HepG2 (cell line): Measurements from ENCODE around the gene LCAT. TPM values are rescaled to one million over a fixed set of nuclear protein-coding genes. Genes with fewer than 3 reads are reported as not detected.

Experiments used
- ATAC-seq: fragments of 200-7000 bp; cut with Tn5 transposase; 3 replicates; pipeline ENCODE4 v1.9.1; 2020; ENCODE audit warnings: mild to moderate bottlenecking, moderate library complexity
- BruUV-seq: library from RNA; stranded (reverse); fragments of 400-500 nt; replicated peaks from 2 replicates; lab custom pipeline; 2021; lab: Mats Ljungman, UMichigan
- CTCF ChIA-PET: fragments of 300-600 bp; formaldehyde crosslinking; extraction: SDS; loops from one replicate; lab custom pipeline; 2021; ENCODE audit warnings: low total read pairs, inconsistent platforms, low intra/inter-chr PET ratio; lab: Yijun Ruan, JAX
- POLR2A ChIA-PET: fragments of 350-600 bp; sonication (Branson Sonifier 250); formaldehyde crosslinking; loops from one replicate; lab custom pipeline; 2020; ENCODE audit warnings: antibody characterized with exemption, inconsistent platforms; lab: Yijun Ruan, JAX
- DNase-seq: peaks from one replicate; pipeline ENCODE4 v3.0.0-alpha.2; 2015; ENCODE audit warnings: low spot score
- FAIRE-seq: peaks from 3 replicates; lab custom pipeline; 2011; peaks lifted over from hg19 to GRCh38; lab: Jason Lieb, UNC
- H2AFZ ChIP-seq: one replicate; pipeline ENCODE4 v1.6.1; 2011; ENCODE audit warnings: low read length, inconsistent platforms
- H3K27ac ChIP-seq: fragments of 300-600 bp; 3 replicates; pipeline ENCODE4 v1.8.0; 2011; ENCODE audit warnings: mixed run types, mild to moderate bottlenecking, mixed read lengths, low read length, inconsistent platforms; ENCODE audit not compliant: insufficient read depth; ENCODE audit errors: extremely low read length
- H3K27me3 ChIP-seq, 2 experiments: fragments of 200-600 bp in 1 of 2; 2 replicates in 1 of 2; 3 replicates in 1 of 2; pipeline versions ENCODE4 v1.6.0 to v1.8.0; 2011; ENCODE audit warnings: low read length in 2 of 2, mild to moderate bottlenecking in 2 of 2, moderate library complexity in 2 of 2, inconsistent platforms in 1 of 2; ENCODE audit not compliant: insufficient read depth in 2 of 2, control insufficient read depth in 1 of 2
- H3K36me3 ChIP-seq, 2 experiments: fragments of 200-600 bp in 1 of 2; replicated peaks in 1 of 2; 2 replicates in 1 of 2; 3 replicates in 1 of 2; pipeline versions ENCODE4 v1.5.1 to v1.8.0; 2011; ENCODE audit warnings: low read length in 2 of 2, inconsistent platforms in 1 of 2; ENCODE audit not compliant: insufficient read depth in 2 of 2, control insufficient read depth in 1 of 2
- H3K4me1 ChIP-seq: 2 replicates; pipeline ENCODE4 v1.5.1; 2012; ENCODE audit warnings: low read length, inconsistent platforms; ENCODE audit not compliant: insufficient read depth
- H3K4me2 ChIP-seq: 2 replicates; pipeline ENCODE4 v1.6.0; 2011; ENCODE audit warnings: low read depth, low read length, inconsistent platforms
- H3K4me3 ChIP-seq, 3 experiments: fragments of 200-600 bp in 1 of 3; sonication (generic), shearing (Covaris generic) in 1 of 3; replicated peaks in 1 of 3; 2 replicates each; pipeline ENCODE4 v1.5.1; 2011 to 2016; ENCODE audit warnings: low read length in 3 of 3, inconsistent platforms in 2 of 3, low read depth in 2 of 3, mild to moderate bottlenecking in 2 of 3, control low read depth in 1 of 3, mixed read lengths in 1 of 3; ENCODE audit not compliant: insufficient read depth in 1 of 3
- H3K79me2 ChIP-seq: one replicate; pipeline ENCODE4 v1.6.1; 2011; ENCODE audit warnings: low read length, inconsistent platforms; ENCODE audit not compliant: insufficient read depth
- H3K9ac ChIP-seq: 2 replicates; pipeline ENCODE4 v1.6.0; 2011; ENCODE audit warnings: mild to moderate bottlenecking, low read depth, low read length, inconsistent platforms; ENCODE audit not compliant: insufficient read depth
- H3K9me3 ChIP-seq: 2 replicates; pipeline ENCODE4 v1.5.1; 2012; ENCODE audit warnings: mild to moderate bottlenecking, low read length
- H4K20me1 ChIP-seq: 2 replicates; pipeline ENCODE4 v1.6.0; 2011; ENCODE audit warnings: inconsistent platforms, mild to moderate bottlenecking, low read length, moderate library complexity; ENCODE audit not compliant: insufficient read depth
- CAMTA2 ChIP-seq: sonication (generic); formaldehyde crosslinking; IDR thresholded peaks from 2 replicates; pipeline ENCODE4 v1.4.0; 2020; ENCODE audit warnings: mild to moderate bottlenecking, missing genetic modification reagents, borderline replicate concordance
- CREB3 ChIP-seq: sonication (generic); formaldehyde crosslinking; IDR thresholded peaks from 2 replicates; pipeline ENCODE4 v1.5.0; 2020; ENCODE audit warnings: missing genetic modification reagents
- HINFP ChIP-seq: sonication (generic); formaldehyde crosslinking; IDR thresholded peaks from 2 replicates; pipeline ENCODE4 v1.4.0; 2020; ENCODE audit warnings: low read depth, mild to moderate bottlenecking, missing genetic modification reagents
- HOXA7 ChIP-seq: sonication (generic); formaldehyde crosslinking; IDR thresholded peaks from 2 replicates; pipeline ENCODE4 v1.8.1; 2022; ENCODE audit warnings: mild to moderate bottlenecking, missing genetic modification reagents, moderate library complexity
- MYC ChIP-seq: sonication (generic); formaldehyde crosslinking; IDR thresholded peaks from 2 replicates; pipeline ENCODE4 v1.9.0; 2021; ENCODE audit warnings: missing genetic modification reagents, borderline replicate concordance
- NRL ChIP-seq: sonication (generic); formaldehyde crosslinking; IDR thresholded peaks from 2 replicates; pipeline ENCODE4 v1.5.0; 2020; ENCODE audit warnings: missing genetic modification reagents, mild to moderate bottlenecking, moderate library complexity, borderline replicate concordance
- PITX1 ChIP-seq: sonication (generic); formaldehyde crosslinking; IDR thresholded peaks from 2 replicates; pipeline ENCODE4 v1.5.1; 2020; ENCODE audit warnings: mild to moderate bottlenecking, missing genetic modification reagents
- RARG ChIP-seq: sonication (generic); formaldehyde crosslinking; IDR thresholded peaks from 2 replicates; pipeline ENCODE4 v1.4.0; 2020; ENCODE audit warnings: low read depth, mild to moderate bottlenecking, missing genetic modification reagents
- SP140L ChIP-seq: sonication (generic); formaldehyde crosslinking; IDR thresholded peaks from 2 replicates; pipeline ENCODE4 v1.4.0; 2020; ENCODE audit warnings: missing genetic modification reagents, borderline replicate concordance
- ZFP37 ChIP-seq: sonication (generic); formaldehyde crosslinking; IDR thresholded peaks from 2 replicates; pipeline ENCODE4 v1.4.0; 2020; ENCODE audit warnings: missing genetic modification reagents, borderline replicate concordance
- ZNF253 ChIP-seq: sonication (generic); formaldehyde crosslinking; IDR thresholded peaks from 2 replicates; pipeline ENCODE4 v1.8.0; 2022; ENCODE audit warnings: mild to moderate bottlenecking, missing genetic modification reagents, borderline replicate concordance
- ZNF282 ChIP-seq: fragments of 450-650 bp; IDR thresholded peaks from 2 replicates; pipeline ENCODE4 v1.6.1; 2018; ENCODE audit not compliant: partially characterized antibody
- WGBS: methylation state at CpG from one replicate; pipeline ENCODE4 v1.1.6; 2017; ENCODE audit warnings: low lambda C conversion rate; 5-methylcytosine and 5-hydroxymethylcytosine counted together
- in situ Hi-C: cut with HindIII; loops from 2 replicates; pipeline ENCODE4 v1.10.0; 2017; ENCODE audit warnings: low pct_unique_long_range_greater_than_20kb; ENCODE audit not compliant: extremely low pct_ligation_motif_present
- intact Hi-C: fragments of 100-400 bp; cut with micrococcal nuclease; formaldehyde crosslinking; loops from one replicate; pipeline ENCODE4 v1.10.0; 2022; ENCODE audit not compliant: unreplicated experiment
- polyA plus RNA-seq, 8 experiments: library from polyadenylated mRNA; depleted of rRNA in 3 of 8; stranded (reverse) in 7 of 8; unstranded in 1 of 8; fragments of >200 nt; fragmentation: Illumina TruSeq in 4 of 8; extraction: Trizol in 4 of 8; gene quantifications; 2 replicates each; pipeline versions ENCODE4 v1.2.1 to v1.2.3, GENCODE V29; 2011 to 2016; ENCODE audit warnings: low read depth in 4 of 8, missing spikeins in 1 of 8, mixed read lengths in 1 of 8; ENCODE audit not compliant: insufficient read depth in 1 of 8
- total RNA-seq, 5 experiments: library from RNA; depleted of rRNA; stranded (reverse); fragments of >200 nt; fragmentation: Illumina TruSeq; extraction: Trizol; gene quantifications; 2 replicates each; pipeline ENCODE4 v1.2.3, GENCODE V29; 2016; ENCODE audit warnings: low read depth in 1 of 5

The LCAT gene
- total and polyA plus RNA-seq, 2 of the 13 experiments (the other 11 are each of a cell fraction or from before 2014, with no cell fraction given) = 36.1 to 38.9 TPM

- TF ChIP-seq PITX1 (CRISPR knock-in tag) (no peak), RARG (CRISPR knock-in tag) (no peak), MYC (CRISPR knock-in tag) (peak; percentile 54; the same call in 1 of the 2 replicates), HOXA7 (no peak), NRL (no peak), ZNF282 (no peak)
These were observed 1.8 kb downstream of the LCAT start (continued) for GRCh38 chr16:67942200-67942509.

GRCh38 chr16:67941469-67942199 lies 2.3 kb downstream of the LCAT start:
- Histone ChIP-seq H4K20me1 (peaks cover 17% of the 10 kb centered on the region; the same call in 1 of the 2 replicates), H3K4me3 (no peak overlapping the region), H3K27me3 (no peaks in the 10 kb centered on the region; a peak in 1 of 5 replicates), H3K36me3 (peaks cover 21 to 31% of the 10 kb centered on the region in 2 experiments), H2AFZ (no peak overlapping the region), H3K9me3 (no peaks in the 10 kb centered on the region), H3K4me2 (no peak overlapping the region), H3K9ac (no peak overlapping the region), H3K79me2 (peaks cover 10% of the 10 kb centered on the region), H3K4me1 (peaks cover 63% of the 10 kb centered on the region), H3K27ac (peak overlapping the region; percentile 85)
- FAIRE-seq (no peak), ATAC-seq (no peak), DNase-seq (no peak)
- 90% methylated on average over 9 of the region's 9 CpGs for WGBS
- intact Hi-C loops (loop anchor here (2.0 kb wide), 2 partner anchors 27 to 99 kb away; partner anchors contain the start of gene SLC12A4), in situ Hi-C loops (loop anchor here (5.0 kb wide), 1 partner anchor 101 kb away; no protein-coding TSS in a partner anchor)
- ChIA-PET POLR2A (interaction anchor here (0.8 to 13.6 kb wide), 11 partner anchors 22 to 143 kb away, joined by 3 to 226 read pairs (median 12); partner anchors contain the start of genes DDX28, DUS2, NFATC3 and RANBP10), CTCF (interaction anchor here (0.8 to 1.3 kb wide), 3 partner anchors 13 to 125 kb away, joined by 4 to 8 read pairs (median 8); no protein-coding TSS in a partner anchor)
- no TSS peak for BruUV-seq
- TF ChIP-seq HINFP (CRISPR knock-in tag) = no peak
- no peak for TF ChIP-seq ZNF253 (CRISPR knock-in tag)
- TF ChIP-seq CREB3 (CRISPR knock-in tag) = no peak
- TF ChIP-seq CAMTA2 = 0 out of 2 replicates have a peak, but pooled peaks have one; percentile 62
- TF ChIP-seq ZFP37 (CRISPR knock-in tag) = no peak
- TF ChIP-seq SP140L (CRISPR knock-in tag) = no peak
